Natural killer cell (primary cell): ENCODE results near the gene DPY19L2. TPM values are rescaled to one million over a fixed set of nuclear protein-coding genes. Genes with fewer than 3 reads are reported as not detected.
"Not testable (repeated sequence)": the region's sequence is repeated elsewhere in the genome, so short reads cannot be mapped to it uniquely, and the experiment has no call there.

Experiments
- ATAC-seq, 3 donors: fragments of 150-1000 bp in 2 of 3; fragments of 200-7000 bp in 1 of 3; cut with Tn5 transposase; 1 replicate in 1 of 3; 2 replicates in 2 of 3; pipeline ENCODE4 v1.10.0; 2021; ENCODE audit warnings: mild to moderate bottlenecking in 2 of 3, moderate library complexity in 2 of 3
- DNase-seq, 2 donors: peaks; one replicate each; pipeline versions ENCODE4 v3.0.0 to v3.0.0-alpha.2; 2013 to 2021; ENCODE audit warnings: mixed read lengths in 1 of 2
- H3K27ac ChIP-seq: one replicate; pipeline ENCODE4 v1.5.1; 2013; ENCODE audit warnings: mild to moderate bottlenecking, low read length
- H3K27me3 ChIP-seq: one replicate; pipeline ENCODE4 v1.6.1; 2013; ENCODE audit warnings: low read length; ENCODE audit not compliant: control insufficient read depth, insufficient read depth
- H3K36me3 ChIP-seq: one replicate; pipeline ENCODE4 v1.6.1; 2013; ENCODE audit warnings: low read length; ENCODE audit not compliant: control insufficient read depth, insufficient read depth
- H3K4me1 ChIP-seq: one replicate; pipeline ENCODE4 v1.6.1; 2013; ENCODE audit warnings: low read length; ENCODE audit not compliant: control insufficient read depth, insufficient read depth
- H3K4me3 ChIP-seq: one replicate; pipeline ENCODE4 v1.5.1; 2013; ENCODE audit warnings: low read length
- H3K9me3 ChIP-seq: one replicate; pipeline ENCODE4 v1.6.1; 2013; ENCODE audit warnings: low read length; ENCODE audit not compliant: control insufficient read depth, insufficient read depth
- H3K27ac Mint-ChIP-seq, 2 donors: one replicate each; pipeline ENCODE4 v1.8.0; 2022; ENCODE audit warnings: mild to moderate bottlenecking in 2 of 2, mixed read lengths in 2 of 2, moderate library complexity in 1 of 2
- H3K27me3 Mint-ChIP-seq, 2 donors: one replicate each; pipeline ENCODE4 v1.8.0; 2022; ENCODE audit warnings: low read depth in 2 of 2, mixed read lengths in 2 of 2
- H3K36me3 Mint-ChIP-seq: one replicate; pipeline ENCODE4 v1.8.0; 2022; ENCODE audit warnings: mixed read lengths
- H3K4me1 Mint-ChIP-seq, 2 donors: one replicate each; pipeline ENCODE4 v1.8.0; 2022; ENCODE audit warnings: mixed read lengths in 2 of 2
- H3K4me3 Mint-ChIP-seq: one replicate; pipeline ENCODE4 v1.8.0; 2022; ENCODE audit warnings: mild to moderate bottlenecking, moderate library complexity, mixed read lengths
- H3K9me3 Mint-ChIP-seq, 2 donors: one replicate each; pipeline ENCODE4 v1.8.0; 2022; ENCODE audit warnings: mixed read lengths in 2 of 2
- WGBS: methylation state at CpG from one replicate; pipeline ENCODE4 v1.1.7; 2013; ENCODE audit warnings: missing lambda C conversion rate; ENCODE audit not compliant: insufficient coverage; 5-methylcytosine and 5-hydroxymethylcytosine counted together
- intact Hi-C: fragments of 100-400 bp; cut with micrococcal nuclease; formaldehyde crosslinking; loops from one replicate; pipeline ENCODE4 v1.14.2; 2022
- total RNA-seq, 4 donors: library from RNA; stranded (reverse); fragments of 120-200 nt in 1 of 4; gene quantifications; one replicate each; pipeline versions ENCODE4 v1.2.3 to v1.2.4, GENCODE V29; 2013 to 2022

The DPY19L2 gene
- total RNA-seq, 3 donors from 2014 or later (not counting 1 experiment from before 2014, with no cell fraction given): 1.3 TPM; not detected in 2

- H3K4me3 ChIP-seq, H3K36me3 ChIP-seq, H3K9me3 ChIP-seq, H3K4me3 Mint-ChIP-seq, H3K36me3 Mint-ChIP-seq, DNase-seq, H3K27ac ChIP-seq, H3K27ac Mint-ChIP-seq, ATAC-seq, intact Hi-C loops, H3K27me3 ChIP-seq, H3K27me3 Mint-ChIP-seq, H3K4me1 Mint-ChIP-seq, H3K9me3 Mint-ChIP-seq, H3K4me1 ChIP-seq: not testable (repeated sequence)
- 96% methylated on average over 2 of the region's 3 CpGs for WGBS
Observed at GRCh38 chr12:63658501-63658900, 9.8 kb downstream of the DPY19L2 start.

- H3K9me3 Mint-ChIP-seq, H3K27ac ChIP-seq, H3K9me3 ChIP-seq, H3K27me3 Mint-ChIP-seq, H3K36me3 ChIP-seq, H3K4me1 ChIP-seq, H3K36me3 Mint-ChIP-seq, ATAC-seq, DNase-seq, H3K27me3 ChIP-seq, H3K4me3 ChIP-seq, H3K27ac Mint-ChIP-seq, intact Hi-C loops, H3K4me3 Mint-ChIP-seq, H3K4me1 Mint-ChIP-seq: not testable (repeated sequence)
- no CpG with 5 or more reads among the region's 2 CpGs for WGBS
Observed at GRCh38 chr12:63656407-63656806, 11.9 kb downstream of the DPY19L2 start.

- H3K27ac ChIP-seq, H3K27me3 Mint-ChIP-seq, H3K4me1 Mint-ChIP-seq, ATAC-seq, H3K27me3 ChIP-seq, H3K4me3 Mint-ChIP-seq, H3K36me3 Mint-ChIP-seq, H3K36me3 ChIP-seq, H3K9me3 Mint-ChIP-seq, H3K9me3 ChIP-seq, H3K4me3 ChIP-seq, H3K4me1 ChIP-seq, H3K27ac Mint-ChIP-seq, DNase-seq, intact Hi-C loops: not testable (repeated sequence)
- 78% methylated on average over 3 of the region's 5 CpGs for WGBS
Observed at GRCh38 chr12:63655543-63656257, 12.6 kb downstream of the DPY19L2 start.

- H3K4me1 ChIP-seq, intact Hi-C loops, H3K27ac ChIP-seq, H3K4me1 Mint-ChIP-seq, H3K36me3 ChIP-seq, H3K36me3 Mint-ChIP-seq, H3K27me3 ChIP-seq, H3K27ac Mint-ChIP-seq, H3K4me3 Mint-ChIP-seq, H3K27me3 Mint-ChIP-seq, H3K4me3 ChIP-seq, ATAC-seq, H3K9me3 Mint-ChIP-seq, H3K9me3 ChIP-seq, DNase-seq: not testable (repeated sequence)
- no CpG with 5 or more reads among the region's 5 CpGs for WGBS
Observed at GRCh38 chr12:63654481-63654880, 13.8 kb downstream of the DPY19L2 start.

DNA sequence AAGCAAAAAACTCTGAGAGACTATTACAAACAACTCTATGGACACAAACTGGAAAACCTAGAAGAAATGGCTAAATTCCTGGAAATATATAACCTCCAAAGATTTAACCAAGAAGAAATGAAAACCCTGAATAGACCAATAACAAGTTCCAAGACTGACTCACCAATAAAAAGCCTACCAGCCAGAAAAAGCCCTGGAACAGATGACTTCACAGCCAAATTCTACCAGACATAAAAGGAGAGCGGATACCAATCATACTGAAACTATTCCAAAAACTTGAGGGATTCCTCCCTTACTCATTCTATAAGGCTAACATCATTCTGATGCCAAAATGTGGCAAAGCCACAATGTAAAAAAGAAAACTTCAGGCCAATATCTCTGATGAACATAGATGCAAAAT, 18.8 kb downstream of the DPY19L2 start:
- H3K4me1 Mint-ChIP-seq, H3K36me3 Mint-ChIP-seq, H3K27ac ChIP-seq, H3K9me3 ChIP-seq, H3K4me3 ChIP-seq, DNase-seq, intact Hi-C loops, ATAC-seq, H3K9me3 Mint-ChIP-seq, H3K27me3 Mint-ChIP-seq, H3K4me3 Mint-ChIP-seq, H3K27me3 ChIP-seq, H3K4me1 ChIP-seq, H3K27ac Mint-ChIP-seq, H3K36me3 ChIP-seq: not testable (repeated sequence)
- WGBS: 100% methylated on average over 1 of the region's 1 CpG

GRCh38 chr12:63643381-63644140, 24.7 kb downstream of the DPY19L2 start:
- H3K4me3 Mint-ChIP-seq, intact Hi-C loops: not testable (repeated sequence)
- 42% methylated on average over 4 of the region's 5 CpGs for WGBS

GRCh38 chr12:63624258-63624657, 44.0 kb downstream of the DPY19L2 start:
- H3K27ac ChIP-seq, H3K4me3 Mint-ChIP-seq: not testable (repeated sequence)

More at GRCh38 chr12:63643381-63644140, 24.7 kb downstream of the DPY19L2 start:
- not testable (repeated sequence) for H3K9me3 Mint-ChIP-seq, H3K4me1 Mint-ChIP-seq, H3K36me3 ChIP-seq, H3K36me3 Mint-ChIP-seq, H3K27ac ChIP-seq, H3K27ac Mint-ChIP-seq, DNase-seq, ATAC-seq, H3K27me3 Mint-ChIP-seq, H3K9me3 ChIP-seq, H3K27me3 ChIP-seq, H3K4me1 ChIP-seq, H3K4me3 ChIP-seq

GRCh38 chr12:63615544-63615943, 52.7 kb downstream of the DPY19L2 start:
- H3K27me3 ChIP-seq, H3K27ac ChIP-seq, H3K9me3 Mint-ChIP-seq, ATAC-seq, H3K4me3 Mint-ChIP-seq, H3K4me3 ChIP-seq, H3K4me1 ChIP-seq, H3K36me3 ChIP-seq, H3K4me1 Mint-ChIP-seq, H3K27me3 Mint-ChIP-seq, H3K36me3 Mint-ChIP-seq, H3K27ac Mint-ChIP-seq, H3K9me3 ChIP-seq, DNase-seq, intact Hi-C loops: not testable (repeated sequence)
- WGBS: no CpG with 5 or more reads among the region's 1 CpG

More at GRCh38 chr12:63624258-63624657, 44.0 kb downstream of the DPY19L2 start:
- H3K27me3 Mint-ChIP-seq, H3K9me3 ChIP-seq, H3K27me3 ChIP-seq, DNase-seq, H3K36me3 Mint-ChIP-seq, H3K27ac Mint-ChIP-seq, ATAC-seq, H3K9me3 Mint-ChIP-seq, H3K36me3 ChIP-seq, H3K4me1 ChIP-seq, intact Hi-C loops, H3K4me3 ChIP-seq, H3K4me1 Mint-ChIP-seq: not testable (repeated sequence)
- WGBS: 100% methylated on average over 1 of the region's 4 CpGs
